ENCODE results near the gene CSRP3. TPM values are rescaled to one million over a fixed set of nuclear protein-coding genes. Genes with fewer than 3 reads are reported as not detected.

The CSRP3 gene
- total and polyA plus RNA-seq, 4 donors: 0.08 TPM; not detected in 3

DNA sequence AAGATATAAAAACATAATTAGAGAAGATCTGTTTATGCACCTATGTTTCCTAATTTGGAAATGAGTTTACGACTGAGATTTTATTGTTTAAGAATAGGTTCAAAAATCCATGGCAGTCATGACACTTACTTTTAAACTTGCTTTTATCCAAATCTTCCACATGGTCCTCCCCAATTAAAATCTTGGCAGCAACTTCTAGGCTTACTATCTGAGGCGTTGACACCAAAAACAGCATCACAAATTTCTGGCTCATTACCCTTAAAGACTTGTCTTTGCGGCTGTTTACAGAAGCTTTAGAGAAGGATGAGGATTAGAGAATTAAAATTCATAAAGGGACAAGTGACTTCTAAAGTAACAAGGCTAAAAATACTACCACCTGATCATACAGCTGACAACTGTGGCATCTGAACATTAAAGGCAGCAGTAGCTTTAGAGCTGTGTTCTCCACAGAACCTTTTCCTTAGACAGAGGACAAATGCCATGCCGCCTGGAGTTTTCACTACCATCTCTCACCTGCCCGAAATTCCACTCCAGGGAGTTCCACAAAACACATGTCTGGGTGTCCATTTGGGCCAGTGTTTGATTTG, 32.5 kb upstream of the CSRP3 start:
- WGBS: 97% methylated on average over 5 of the region's 5 CpGs
- DNase-seq (ENCODE audit: low spot score): no peak
- no peaks in the 10 kb centered on the region for H3K4me1 ChIP-seq (ENCODE audit: control insufficient read depth in 4 of 4, insufficient read depth in 4 of 4, low read length in 3 of 4)
- no peaks in the 10 kb centered on the region for H3K36me3 ChIP-seq (ENCODE audit: control insufficient read depth in 4 of 4, insufficient read depth in 3 of 4, low read depth in 1 of 4, low read length in 3 of 4)
- no peak overlapping the region for H3K4me3 ChIP-seq (ENCODE audit: low read depth in 1 of 3, low read length in 3 of 3)
- H3K27ac ChIP-seq (ENCODE audit: low read depth in 1 of 2, low read length in 2 of 2): no peak overlapping the region
- H3K27me3 ChIP-seq (ENCODE audit: control insufficient read depth in 4 of 4, insufficient read depth in 4 of 4, low read length in 3 of 4): no peaks in the 10 kb centered on the region
- TF ChIP-seq, protein P1, sequence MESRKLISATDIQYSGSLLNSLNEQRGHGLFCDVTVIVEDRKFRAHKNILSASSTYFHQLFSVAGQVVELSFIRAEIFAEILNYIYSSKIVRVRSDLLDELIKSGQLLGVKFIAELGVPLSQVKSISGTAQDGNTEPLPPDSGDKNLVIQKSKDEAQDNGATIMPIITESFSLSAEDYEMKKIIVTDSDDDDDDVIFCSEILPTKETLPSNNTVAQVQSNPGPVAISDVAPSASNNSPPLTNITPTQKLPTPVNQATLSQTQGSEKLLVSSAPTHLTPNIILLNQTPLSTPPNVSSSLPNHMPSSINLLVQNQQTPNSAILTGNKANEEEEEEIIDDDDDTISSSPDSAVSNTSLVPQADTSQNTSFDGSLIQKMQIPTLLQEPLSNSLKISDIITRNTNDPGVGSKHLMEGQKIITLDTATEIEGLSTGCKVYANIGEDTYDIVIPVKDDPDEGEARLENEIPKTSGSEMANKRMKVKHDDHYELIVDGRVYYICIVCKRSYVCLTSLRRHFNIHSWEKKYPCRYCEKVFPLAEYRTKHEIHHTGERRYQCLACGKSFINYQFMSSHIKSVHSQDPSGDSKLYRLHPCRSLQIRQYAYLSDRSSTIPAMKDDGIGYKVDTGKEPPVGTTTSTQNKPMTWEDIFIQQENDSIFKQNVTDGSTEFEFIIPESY (IDR thresholded peaks at IDR 0.05): no peak
- TF ChIP-seq RAD21 (IDR thresholded peaks at IDR 0.05): no peak
- TF ChIP-seq TAF1 (conservative IDR thresholded peaks at IDR 0.05): no peak
- TF ChIP-seq FOXA1 (IDR thresholded peaks at IDR 0.05): no peak
- H3K9ac ChIP-seq (ENCODE audit: low read depth in 1 of 2, low read length in 2 of 2): no peak overlapping the region
- no peaks in the 10 kb centered on the region for H3K9me3 ChIP-seq (ENCODE audit: control insufficient read depth in 4 of 4, low read length in 3 of 4)

DNA sequence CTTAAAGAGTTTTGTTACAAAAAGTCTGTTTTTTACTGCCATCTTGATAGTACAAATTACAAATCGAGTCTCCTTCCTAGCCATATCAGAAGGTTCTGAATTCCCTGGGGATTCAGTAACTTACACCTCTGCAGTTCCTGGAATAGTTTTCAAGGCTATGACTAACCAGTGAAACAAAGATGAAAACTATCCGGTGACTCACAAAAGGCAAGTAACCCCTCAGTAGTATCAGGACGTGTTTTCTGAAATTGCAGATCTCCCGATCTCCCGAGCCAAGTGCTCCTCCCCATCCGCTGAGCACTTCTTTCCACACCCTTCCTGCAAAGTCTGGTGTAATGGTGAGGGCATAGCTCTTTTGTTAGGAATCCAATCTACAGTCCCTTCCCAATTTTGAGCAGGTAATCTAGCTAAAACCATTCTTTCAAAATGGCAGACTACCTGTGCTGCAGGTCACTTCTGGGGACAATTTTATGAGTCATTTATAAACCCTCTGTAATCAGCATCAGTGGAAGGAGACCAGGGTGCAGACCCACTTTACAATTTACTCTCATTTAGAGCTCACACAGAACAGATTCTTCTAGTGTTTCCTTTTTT, 31.2 kb upstream of the CSRP3 start:
- TF ChIP-seq, protein P1 (IDR thresholded peaks at IDR 0.05): no peak
- TF ChIP-seq SP1 (IDR thresholded peaks at IDR 0.05): no peak
- no peak for TF ChIP-seq FOXA1 (IDR thresholded peaks at IDR 0.05)
- TF ChIP-seq, protein P2, sequence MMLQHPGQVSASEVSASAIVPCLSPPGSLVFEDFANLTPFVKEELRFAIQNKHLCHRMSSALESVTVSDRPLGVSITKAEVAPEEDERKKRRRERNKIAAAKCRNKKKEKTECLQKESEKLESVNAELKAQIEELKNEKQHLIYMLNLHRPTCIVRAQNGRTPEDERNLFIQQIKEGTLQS (IDR thresholded peaks at IDR 0.05): no peak
- TF ChIP-seq YY1 (IDR thresholded peaks at IDR 0.05): no peak
- TF ChIP-seq EGR1 (IDR thresholded peaks at IDR 0.05; ENCODE audit: low read depth in 2 of 2): no peak
- no peak for TF ChIP-seq HNF4A (conservative IDR thresholded peaks at IDR 0.05)
- no peak for TF ChIP-seq CTCF (IDR thresholded peaks at IDR 0.05; ENCODE audit: low read depth, low read length, missing input control)
- no peak for TF ChIP-seq HNF4G (IDR thresholded peaks at IDR 0.05)
- TF ChIP-seq RXRA (IDR thresholded peaks at IDR 0.05): no peak
- no peak for TF ChIP-seq NR2F2 (IDR thresholded peaks at IDR 0.05)
- no peak for TF ChIP-seq FOXA2 (IDR thresholded peaks at IDR 0.05)
- TF ChIP-seq GABPA (IDR thresholded peaks at IDR 0.05 in 1 of 2, conservative IDR thresholded peaks at IDR 0.05 in 1 of 2): no peak
- TF ChIP-seq TAF1 (conservative IDR thresholded peaks at IDR 0.05): no peak
- TF ChIP-seq, protein P3, sequence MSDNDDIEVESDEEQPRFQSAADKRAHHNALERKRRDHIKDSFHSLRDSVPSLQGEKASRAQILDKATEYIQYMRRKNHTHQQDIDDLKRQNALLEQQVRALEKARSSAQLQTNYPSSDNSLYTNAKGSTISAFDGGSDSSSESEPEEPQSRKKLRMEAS (IDR thresholded peaks at IDR 0.05): no peak
- TF ChIP-seq RAD21 (IDR thresholded peaks at IDR 0.05): no peak
- TF ChIP-seq JUND (IDR thresholded peaks at IDR 0.05): no peak
- TF ChIP-seq, protein P4, sequence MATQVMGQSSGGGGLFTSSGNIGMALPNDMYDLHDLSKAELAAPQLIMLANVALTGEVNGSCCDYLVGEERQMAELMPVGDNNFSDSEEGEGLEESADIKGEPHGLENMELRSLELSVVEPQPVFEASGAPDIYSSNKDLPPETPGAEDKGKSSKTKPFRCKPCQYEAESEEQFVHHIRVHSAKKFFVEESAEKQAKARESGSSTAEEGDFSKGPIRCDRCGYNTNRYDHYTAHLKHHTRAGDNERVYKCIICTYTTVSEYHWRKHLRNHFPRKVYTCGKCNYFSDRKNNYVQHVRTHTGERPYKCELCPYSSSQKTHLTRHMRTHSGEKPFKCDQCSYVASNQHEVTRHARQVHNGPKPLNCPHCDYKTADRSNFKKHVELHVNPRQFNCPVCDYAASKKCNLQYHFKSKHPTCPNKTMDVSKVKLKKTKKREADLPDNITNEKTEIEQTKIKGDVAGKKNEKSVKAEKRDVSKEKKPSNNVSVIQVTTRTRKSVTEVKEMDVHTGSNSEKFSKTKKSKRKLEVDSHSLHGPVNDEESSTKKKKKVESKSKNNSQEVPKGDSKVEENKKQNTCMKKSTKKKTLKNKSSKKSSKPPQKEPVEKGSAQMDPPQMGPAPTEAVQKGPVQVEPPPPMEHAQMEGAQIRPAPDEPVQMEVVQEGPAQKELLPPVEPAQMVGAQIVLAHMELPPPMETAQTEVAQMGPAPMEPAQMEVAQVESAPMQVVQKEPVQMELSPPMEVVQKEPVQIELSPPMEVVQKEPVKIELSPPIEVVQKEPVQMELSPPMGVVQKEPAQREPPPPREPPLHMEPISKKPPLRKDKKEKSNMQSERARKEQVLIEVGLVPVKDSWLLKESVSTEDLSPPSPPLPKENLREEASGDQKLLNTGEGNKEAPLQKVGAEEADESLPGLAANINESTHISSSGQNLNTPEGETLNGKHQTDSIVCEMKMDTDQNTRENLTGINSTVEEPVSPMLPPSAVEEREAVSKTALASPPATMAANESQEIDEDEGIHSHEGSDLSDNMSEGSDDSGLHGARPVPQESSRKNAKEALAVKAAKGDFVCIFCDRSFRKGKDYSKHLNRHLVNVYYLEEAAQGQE (IDR thresholded peaks at IDR 0.05): no peak
- H3K4me1 ChIP-seq (ENCODE audit: control insufficient read depth in 4 of 4, insufficient read depth in 4 of 4, low read length in 3 of 4): no peaks in the 10 kb centered on the region
- no peaks in the 10 kb centered on the region for H3K9me3 ChIP-seq (ENCODE audit: control insufficient read depth in 4 of 4, low read length in 3 of 4)
- H3K27me3 ChIP-seq (ENCODE audit: control insufficient read depth in 4 of 4, insufficient read depth in 4 of 4, low read length in 3 of 4): no peaks in the 10 kb centered on the region
- H3K9ac ChIP-seq (ENCODE audit: low read depth in 1 of 2, low read length in 2 of 2): no peak overlapping the region
- WGBS: 75% methylated on average over 6 of the region's 6 CpGs
- no peak overlapping the region for H3K27ac ChIP-seq (ENCODE audit: low read depth in 1 of 2, low read length in 2 of 2)
- no peak overlapping the region for H3K4me3 ChIP-seq (ENCODE audit: low read depth in 1 of 3, low read length in 3 of 3)
- no peak for DNase-seq (ENCODE audit: low spot score)
- no peaks in the 10 kb centered on the region for H3K36me3 ChIP-seq (ENCODE audit: control insufficient read depth in 4 of 4, insufficient read depth in 3 of 4, low read depth in 1 of 4, low read length in 3 of 4)

All from liver (tissue), 9 donors.